Vagina (tissue), 2 donors: ENCODE measurements around the gene KLRD1.
"Not testable (repeated sequence)": the region's sequence is repeated elsewhere in the genome, so short reads cannot be mapped to it uniquely, and the experiment has no call there.

Source experiments
- CTCF ChIP-seq, 3 experiments: fragments of 450-650 bp in 2 of 3; fragments of 200-600 bp in 1 of 3; sonication (generic) in 1 of 3; IDR thresholded peaks; one replicate each; pipeline ENCODE4 v1.5.1; 2017 to 2019; ENCODE audit warnings: antibody characterized with exemption in 3 of 3, mild to moderate bottlenecking in 2 of 3, moderate library complexity in 2 of 3
- POLR2A ChIP-seq, 2 donors: fragments of 450-650 bp; IDR thresholded peaks; one replicate each; pipeline ENCODE4 v1.6.1; 2017; ENCODE audit warnings: antibody characterized with exemption in 2 of 2, mild to moderate bottlenecking in 2 of 2, moderate library complexity in 2 of 2
- POLR2AphosphoS5 ChIP-seq, 2 donors: sonication (generic); formaldehyde crosslinking; IDR thresholded peaks; one replicate each; pipeline ENCODE4 v1.9.0; 2017; ENCODE audit warnings: antibody characterized with exemption in 2 of 2, mild to moderate bottlenecking in 2 of 2, low read depth in 1 of 2; ENCODE audit not compliant: insufficient read depth in 1 of 2

- not testable (repeated sequence) for TF ChIP-seq CTCF (IDR thresholded peaks at IDR 0.05); POLR2AphosphoS5 (IDR thresholded peaks at IDR 0.05; ENCODE audit: insufficient read depth in 1 of 2, low read depth in 1 of 2); POLR2A (IDR thresholded peaks at IDR 0.05)
Observed at GRCh38 chr12:10336196-10336595, 28.5 kb downstream of the KLRD1 start.
